Iris pigment epithelial cell (primary cell): ENCODE results near the gene ZNF346.
"Not testable (repeated sequence)": the region's sequence is repeated elsewhere in the genome, so short reads cannot be mapped to it uniquely, and the experiment has no call there.

Experiments
- DNase-seq: peaks from one replicate; pipeline ENCODE4 v3.0.0-alpha.2; 2011; ENCODE audit warnings: low read depth

Gene ZNF346

GRCh38 chr5:177010153-177010552 is 12.3 kb upstream of the ZNF346 start:
- DNase-seq = no peak

GRCh38 chr5:177015156-177015555 is 7.3 kb upstream of the ZNF346 start:
- no peak for DNase-seq

- DNase-seq = no peak
Measured at GRCh38 chr5:177018341-177018740, 4.2 kb upstream of the ZNF346 start.

GRCh38 chr5:177020033-177020432 is 2.5 kb upstream of the ZNF346 start:
- no peak for DNase-seq

- peak; percentile 16 for DNase-seq
Measured at GRCh38 chr5:177023303-177023664, 788 bp downstream of the ZNF346 start.

- DNase-seq = peak; percentile 11
Measured at GRCh38 chr5:177024559-177024958, 2.1 kb downstream of the ZNF346 start.

GRCh38 chr5:177025101-177025601 is 2.7 kb downstream of the ZNF346 start:
- DNase-seq = peak; percentile 69

GRCh38 chr5:177027665-177028064 is 5.2 kb downstream of the ZNF346 start:
- DNase-seq = no peak

GRCh38 chr5:177029498-177029897 is 7.0 kb downstream of the ZNF346 start:
- no peak for DNase-seq

GRCh38 chr5:177035976-177036375 is 13.5 kb downstream of the ZNF346 start:
- DNase-seq = peak; percentile 36

GRCh38 chr5:177036443-177036842 is 13.9 kb downstream of the ZNF346 start:
- DNase-seq = no peak

GRCh38 chr5:177036921-177037320 is 14.4 kb downstream of the ZNF346 start:
- no peak for DNase-seq

- DNase-seq = peak; percentile 61
Measured at GRCh38 chr5:177040814-177041420, 18.4 kb downstream of the ZNF346 start.

GRCh38 chr5:177041936-177042335 is 19.4 kb downstream of the ZNF346 start:
- no peak for DNase-seq

- DNase-seq = no peak
Measured at GRCh38 chr5:177043114-177043513, 20.6 kb downstream of the ZNF346 start.

GRCh38 chr5:177043958-177044357 is 21.5 kb downstream of the ZNF346 start:
- DNase-seq = no peak

- DNase-seq = no peak
Measured at GRCh38 chr5:177044641-177045040, 22.1 kb downstream of the ZNF346 start.

- DNase-seq = no peak
Measured at GRCh38 chr5:177045631-177046030, 23.1 kb downstream of the ZNF346 start.

GRCh38 chr5:177048531-177048930 is 26.0 kb downstream of the ZNF346 start:
- not testable (repeated sequence) for DNase-seq

GRCh38 chr5:177049285-177049684 is 26.8 kb downstream of the ZNF346 start:
- no peak for DNase-seq

GRCh38 chr5:177064500-177065277 is 42.2 kb downstream of the ZNF346 start:
- no peak for DNase-seq

GRCh38 chr5:177065491-177065890 is 43.0 kb downstream of the ZNF346 start:
- no peak for DNase-seq

GRCh38 chr5:177066224-177066623 is 43.7 kb downstream of the ZNF346 start:
- DNase-seq = no peak

GRCh38 chr5:177067503-177067902 is 45.0 kb downstream of the ZNF346 start:
- DNase-seq = no peak
